NT2/D1 (cell line): Measurements from ENCODE around the gene AGBL1.

Experiments used
- YY1 ChIP-seq: IDR thresholded peaks from 2 replicates; pipeline ENCODE4 v1.6.1; 2011; ENCODE audit not compliant: insufficient read length, insufficient read depth
- ZNF274 ChIP-seq: IDR thresholded peaks from 2 replicates; pipeline ENCODE4 v1.6.1; 2011; ENCODE audit warnings: mild to moderate bottlenecking, low read depth, low read length

GRCh38 chr15:86446253-86446640 lies 366.6 kb downstream of the AGBL1 start:
- TF ChIP-seq YY1 = no peak
- no peak for TF ChIP-seq ZNF274
